Right cardiac atrium (tissue), 5 donors: Measurements from ENCODE around the gene SNRPD2. TPM values are rescaled to one million over a fixed set of nuclear protein-coding genes. Genes with fewer than 3 reads are reported as not detected.

Experiments used
- ATAC-seq, 2 donors: fragments of 200-7000 bp; cut with Tn5 transposase; one replicate each; pipeline versions ENCODE4 v1.8.0 to v1.9.1; 2020; ENCODE audit warnings: moderate library complexity in 2 of 2, mild to moderate bottlenecking in 1 of 2
- DNase-seq, 3 donors: peaks; one replicate each; pipeline ENCODE4 v3.0.0-alpha.2; 2020
- H3K27ac ChIP-seq: one replicate; pipeline ENCODE4 v1.5.1; 2013; ENCODE audit warnings: mild to moderate bottlenecking, low read length, control low read depth, moderate library complexity
- H3K27me3 ChIP-seq: one replicate; pipeline ENCODE4 v1.6.1; 2013; ENCODE audit not compliant: control insufficient read depth, insufficient read depth
- H3K4me1 ChIP-seq: one replicate; pipeline ENCODE4 v1.6.1; 2013; ENCODE audit warnings: low read length; ENCODE audit not compliant: control insufficient read depth, insufficient read depth
- H3K4me3 ChIP-seq: one replicate; pipeline ENCODE4 v1.5.1; 2013; ENCODE audit warnings: low read length, control low read depth
- H3K9me3 ChIP-seq: one replicate; pipeline ENCODE4 v1.6.1; 2013; ENCODE audit warnings: low read length; ENCODE audit not compliant: control insufficient read depth
- WGBS: extraction: QIAGEN DNeasy Blood & Tissue Kit; methylation state at CpG from one replicate; pipeline ENCODE4 v1.1.7; 2013; 5-methylcytosine and 5-hydroxymethylcytosine counted together
- intact Hi-C, 4 donors: fragments of 100-400 bp; cut with DNase I; formaldehyde crosslinking; loops; one replicate each; pipeline versions ENCODE4 v1.11.0 to v1.14.0; 2022 to 2023
- polyA plus RNA-seq: library from polyadenylated mRNA; stranded (reverse); fragments of 200-250 nt; gene quantifications from one replicate; pipeline ENCODE4 v1.2.3, GENCODE V29; 2013
- total RNA-seq, 4 donors: library from RNA; stranded (reverse); fragmentation: NEBNext Ultra II Directional; extraction: Animal tissue kit (Norgen Biotek cat#: 25700); gene quantifications; one replicate each; pipeline ENCODE4 v1.2.1, GENCODE V29; 2021
- donor health status: healthy with polysubstance abuse.
- donor health status: DM: no; HTN: yes; CAD: no.
- donor health status: DM: no; HTN: no; CAD: no.
- donor health status: DM: no; HTN: yes; CAD: no; lungs with severe emphysema.
- donor health status: DM: yes; HTN: yes; CAD: no.

The SNRPD2 gene
- total and polyA plus RNA-seq, 5 donors: 246 to 297 (median 281) TPM

- Histone ChIP-seq H3K27ac (peak overlapping the region; percentile 88), H3K9me3 (no peaks in the 10 kb centered on the region), H3K4me3 (peak overlapping the region; percentile 60), H3K4me1 (peaks cover 7% of the 10 kb centered on the region), H3K27me3 (no peaks in the 10 kb centered on the region)
- DNase-seq (peak; percentile 99 to 100 (median 99)), ATAC-seq (peak; percentile 96 to 98)
- WGBS: under 1% methylated on average over 51 of the region's 51 CpGs
- intact Hi-C loops: loop anchor here in 1 of 4 donors (10.0 kb wide), 1 partner anchor 47 kb away; the partner anchor contains the start of gene SIX5
Measured at GRCh38 chr19:45717131-45717982, 25.6 kb upstream of the SNRPD2 start.

DNA sequence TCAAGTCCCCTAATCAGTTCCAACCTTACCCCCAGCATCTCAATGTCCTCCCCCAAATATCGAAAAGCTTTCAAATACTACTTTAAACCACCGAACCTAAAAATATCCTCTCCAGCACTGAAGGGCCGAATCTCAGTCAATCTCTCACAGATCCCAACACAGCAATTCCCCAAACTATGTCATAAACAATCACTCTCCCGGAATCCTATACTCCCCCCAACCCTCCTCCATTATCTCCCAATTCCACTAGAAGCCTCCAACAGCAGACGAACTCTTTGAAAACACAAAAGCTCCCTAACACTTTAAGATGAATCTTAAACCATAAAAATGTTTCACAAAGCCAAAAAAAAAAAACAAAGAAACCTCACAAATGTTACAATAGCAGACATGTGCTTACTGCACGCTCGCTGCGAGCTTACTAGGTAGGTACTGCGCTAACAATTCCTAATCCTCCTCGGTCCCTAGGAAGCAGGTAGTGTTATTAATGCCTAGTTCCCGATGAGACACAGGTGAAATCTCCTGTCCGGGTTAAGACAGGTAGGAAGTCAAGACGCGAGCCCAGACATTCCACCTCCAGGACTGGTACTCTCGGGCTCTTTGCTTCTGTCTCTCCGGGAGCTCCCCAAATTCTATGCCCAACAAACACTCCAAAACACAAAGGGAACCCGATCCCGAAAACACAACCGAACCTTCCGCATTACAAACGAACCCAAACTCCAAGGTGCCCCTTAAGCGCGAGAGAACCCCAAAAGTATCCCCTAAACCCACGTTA is 24.8 kb upstream of the SNRPD2 start:
- Histone ChIP-seq H3K4me3 (peak overlapping the region; percentile 60), H3K27me3 (no peaks in the 10 kb centered on the region), H3K9me3 (no peaks in the 10 kb centered on the region), H3K4me1 (peaks cover 7% of the 10 kb centered on the region), H3K27ac (peak overlapping the region; percentile 50)
- DNase-seq (no peak), ATAC-seq (no peak)
- 2% methylated on average over 24 of the region's 24 CpGs for WGBS
- intact Hi-C loops: loop anchor here in 1 of 4 donors (10.0 kb wide), 1 partner anchor 48 kb away; the partner anchor contains the start of gene SIX5

- no peak for DNase-seq
- Histone ChIP-seq H3K27ac (no peak overlapping the region), H3K4me3 (no peak overlapping the region), H3K9me3 (no peaks in the 10 kb centered on the region), H3K27me3 (no peaks in the 10 kb centered on the region), H3K4me1 (peaks cover 7% of the 10 kb centered on the region)
- intact Hi-C loops: loop anchor here in 1 of 4 donors (10.0 kb wide), 1 partner anchor 50 kb away; the partner anchor contains the start of gene SIX5
- 96% methylated on average over 3 of the region's 3 CpGs for WGBS
- ATAC-seq: no peak
Measured at GRCh38 chr19:45715139-45715538, 23.4 kb upstream of the SNRPD2 start.

GRCh38 chr19:45713141-45713540 is 21.4 kb upstream of the SNRPD2 start:
- H3K9me3 ChIP-seq: no peaks in the 10 kb centered on the region
- intact Hi-C loops: loop anchor here in 1 of 4 donors (10.0 kb wide), 1 partner anchor 52 kb away; the partner anchor contains the start of gene SIX5
- DNase-seq: no peak
- H3K27me3 ChIP-seq: no peaks in the 10 kb centered on the region
- ATAC-seq: no peak
- no peak overlapping the region for H3K4me3 ChIP-seq
- 91% methylated on average over 15 of the region's 15 CpGs for WGBS
- H3K4me1 ChIP-seq: peaks cover 4% of the 10 kb centered on the region
- no peak overlapping the region for H3K27ac ChIP-seq

GRCh38 chr19:45712699-45713067 is 20.9 kb upstream of the SNRPD2 start:
- Histone ChIP-seq H3K9me3 (no peaks in the 10 kb centered on the region), H3K27ac (peak overlapping the region; percentile 14), H3K4me1 (no peaks in the 10 kb centered on the region), H3K4me3 (no peak overlapping the region), H3K27me3 (no peaks in the 10 kb centered on the region)
- ATAC-seq (no peak), DNase-seq (no peak)
- 92% methylated on average over 25 of the region's 25 CpGs for WGBS
- intact Hi-C loops: loop anchor here in 1 of 4 donors (10.0 kb wide), 1 partner anchor 52 kb away; the partner anchor contains the start of gene SIX5

- Histone ChIP-seq H3K27ac (peak overlapping the region; percentile 14), H3K4me3 (no peak overlapping the region), H3K4me1 (no peaks in the 10 kb centered on the region), H3K9me3 (no peaks in the 10 kb centered on the region), H3K27me3 (no peaks in the 10 kb centered on the region)
- ATAC-seq: peak; percentile 44 to 47
- intact Hi-C loops: loop anchor here in 1 of 4 donors (10.0 kb wide), 1 partner anchor 53 kb away; the partner anchor contains the start of gene SIX5
- DNase-seq: peak; percentile 59 to 87 (median 86)
- WGBS: 87% methylated on average over 76 of the region's 76 CpGs
Measured at GRCh38 chr19:45711851-45712698, 20.3 kb upstream of the SNRPD2 start.

GRCh38 chr19:45710356-45711130 is 18.8 kb upstream of the SNRPD2 start:
- WGBS: 67% methylated on average over 10 of the region's 10 CpGs
- no peak for DNase-seq
- H3K27ac ChIP-seq: no peak overlapping the region
- no peak overlapping the region for H3K4me3 ChIP-seq
- no peak for ATAC-seq
- no peaks in the 10 kb centered on the region for H3K4me1 ChIP-seq
- intact Hi-C loops: loop anchor here in 1 of 4 donors (10.0 kb wide), 1 partner anchor 54 kb away; the partner anchor contains the start of gene SIX5
- no peaks in the 10 kb centered on the region for H3K9me3 ChIP-seq
- no peaks in the 10 kb centered on the region for H3K27me3 ChIP-seq

DNA sequence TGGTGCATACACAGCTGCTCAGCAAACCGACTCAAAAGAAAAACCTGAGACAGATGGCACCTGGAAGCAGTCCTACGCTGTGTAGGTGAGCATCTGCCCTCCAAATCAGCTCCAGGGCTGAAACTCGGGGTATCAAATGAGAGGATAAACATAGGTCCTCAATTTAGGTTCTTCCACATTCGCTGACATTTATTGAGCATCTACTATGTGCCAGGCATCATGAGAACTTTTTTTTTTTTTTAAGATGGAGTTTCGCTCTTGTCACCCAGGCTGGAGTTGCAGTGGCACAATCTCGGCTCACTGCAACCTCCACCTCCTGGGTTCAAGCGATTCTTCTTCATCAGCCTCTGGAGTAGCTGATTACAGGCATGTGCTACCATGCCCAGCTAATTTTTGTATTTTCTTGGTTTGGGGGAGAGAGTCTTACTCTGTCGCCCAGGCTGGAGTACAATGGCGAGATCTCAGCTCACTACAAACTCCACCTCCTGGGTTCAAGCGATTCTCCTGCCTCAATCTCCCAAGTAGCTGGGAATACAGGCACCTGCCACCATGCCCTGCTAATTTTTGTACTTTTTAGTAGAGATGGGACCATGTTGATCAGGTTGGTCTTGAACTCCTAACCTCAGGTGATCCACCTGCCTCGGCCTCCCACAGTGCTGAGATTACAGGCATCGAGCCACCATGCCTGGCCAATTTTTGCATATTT is 14.1 kb upstream of the SNRPD2 start:
- Histone ChIP-seq H3K4me3 (no peak overlapping the region), H3K27me3 (no peaks in the 10 kb centered on the region), H3K9me3 (no peaks in the 10 kb centered on the region), H3K27ac (no peak overlapping the region), H3K4me1 (no peaks in the 10 kb centered on the region)
- ATAC-seq: no peak
- WGBS: 94% methylated on average over 12 of the region's 12 CpGs
- peak in 1 of 3 donors; percentile 9 for DNase-seq
- intact Hi-C loops: no loop called here

DNA sequence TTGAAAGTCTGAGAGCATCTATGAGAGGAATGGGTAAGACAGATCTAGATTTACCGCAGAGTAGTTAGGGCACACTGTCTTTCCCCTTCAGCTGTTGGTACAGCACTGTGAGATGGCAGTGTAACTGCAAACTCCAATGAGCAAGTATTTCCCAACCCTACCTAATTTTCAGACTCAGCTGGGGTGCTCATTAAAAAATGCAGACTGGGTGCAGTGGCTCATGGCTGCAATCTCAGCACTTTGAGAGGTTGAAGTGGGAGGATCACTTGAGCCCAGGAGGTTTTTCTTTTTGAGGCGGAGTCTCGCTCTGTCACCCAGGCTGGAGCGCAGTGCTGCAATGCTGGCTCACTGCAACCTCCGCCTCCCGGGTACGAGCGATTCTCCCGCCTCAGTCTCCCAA is 13.4 kb upstream of the SNRPD2 start:
- no peaks in the 10 kb centered on the region for H3K27me3 ChIP-seq
- H3K4me1 ChIP-seq: no peaks in the 10 kb centered on the region
- no peak for DNase-seq
- H3K27ac ChIP-seq: no peak overlapping the region
- H3K4me3 ChIP-seq: no peak overlapping the region
- ATAC-seq: no peak
- 91% methylated on average over 9 of the region's 9 CpGs for WGBS
- intact Hi-C loops: no loop called here
- H3K9me3 ChIP-seq: no peaks in the 10 kb centered on the region
